Colonic mucosa (tissue), 4 donors: Measurements from ENCODE around the gene DTWD2. TPM values are rescaled to one million over a fixed set of nuclear protein-coding genes. Genes with fewer than 3 reads are reported as not detected.

ENCODE experiments used
- DNase-seq: peaks from one replicate; pipeline ENCODE4 v3.0.0-alpha.2; 2020
- H3K27ac ChIP-seq: fragments of 200-600 bp; one replicate; pipeline ENCODE4 v1.8.0; 2021
- H3K27me3 ChIP-seq: fragments of 200-600 bp; one replicate; pipeline ENCODE4 v1.8.0; 2021
- H3K36me3 ChIP-seq: fragments of 200-600 bp; one replicate; pipeline ENCODE4 v1.8.0; 2021
- H3K4me1 ChIP-seq: fragments of 200-600 bp; one replicate; pipeline ENCODE4 v1.8.0; 2021; ENCODE audit warnings: mild to moderate bottlenecking
- H3K4me3 ChIP-seq: fragments of 200-600 bp; one replicate; pipeline ENCODE4 v1.8.0; 2021
- H3K9ac ChIP-seq, 2 donors: one replicate each; pipeline ENCODE4 v1.7.0; 2013; ENCODE audit warnings: control low read depth in 2 of 2, low read depth in 2 of 2, low read length in 2 of 2
- H3K9me3 ChIP-seq: fragments of 200-600 bp; one replicate; pipeline ENCODE4 v1.8.0; 2021
- intact Hi-C: fragments of 100-400 bp; cut with DNase I; formaldehyde crosslinking; loops from one replicate; pipeline ENCODE4 v1.14.1; 2022
- microRNA-seq: library from miRNA; unstranded; fragments of <30 nt; microRNA quantifications from one replicate; pipeline ENCODE4, GENCODE V29; 2019
- total RNA-seq, 2 donors: library from RNA; stranded (reverse); fragmentation: NEBNext Ultra II Directional in 1 of 2; extraction: Animal tissue kit (Norgen Biotek cat#: 25700) in 1 of 2; gene quantifications; one replicate each; pipeline ENCODE4 v1.2.1, GENCODE V29; 2021
- TF ChIP-seq, protein P1 (sequence below): fragments of 200-600 bp; IDR thresholded peaks from one replicate; pipeline ENCODE4 v1.8.0; 2022; ENCODE audit warnings: antibody characterized with exemption, mild to moderate bottlenecking
- donor health status: healthy.
- donor health status: DM: no; HTN: no; CAD: no.
- donor health status: DM: no; HTN: no; CAD: no.

The DTWD2 gene
- total RNA-seq, 2 donors from 2014 or later, result 7.5 to 11.7 TPM

DNA sequence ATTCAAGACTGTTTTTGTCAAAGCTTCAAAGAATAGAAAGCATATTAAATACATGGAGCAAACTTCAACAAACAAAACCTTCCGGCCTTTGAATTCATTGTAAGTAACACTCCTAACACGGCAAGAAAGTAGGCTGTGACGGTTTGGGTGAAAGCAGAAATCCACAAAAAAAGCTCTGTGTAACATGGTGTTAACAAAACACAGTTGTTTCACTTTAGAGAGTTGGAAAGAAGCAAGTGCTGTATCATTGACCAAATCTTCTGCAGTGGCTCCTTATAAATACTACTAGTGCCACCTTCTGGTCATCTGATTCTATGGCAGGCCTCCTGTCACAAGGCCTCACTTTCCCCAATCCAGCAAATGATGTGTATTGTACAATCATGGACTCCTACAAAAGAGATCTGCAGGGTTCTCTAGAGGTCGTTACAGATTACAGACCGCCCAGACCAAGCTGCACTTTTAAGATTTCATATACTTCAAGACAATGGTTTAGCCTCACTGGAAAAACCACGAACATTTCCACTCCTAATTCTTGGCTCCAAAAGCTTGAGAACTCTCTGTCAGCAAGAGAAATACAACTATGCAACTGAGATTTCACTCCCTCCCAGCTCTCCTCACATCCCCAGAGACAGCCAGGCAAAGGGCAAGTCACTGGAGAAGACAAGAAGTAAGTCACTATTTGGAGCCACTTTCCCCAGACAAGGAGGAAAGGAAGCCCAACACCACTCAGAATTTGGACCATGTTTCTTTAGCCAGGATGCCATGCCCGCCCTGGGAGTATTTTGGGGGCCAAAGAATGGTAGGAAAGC, 196.2 kb downstream of the DTWD2 start:
- peak; percentile 24 for DNase-seq
- Histone ChIP-seq H3K27ac (no peak overlapping the region), H3K4me1 (no peaks in the 10 kb centered on the region), H3K27me3 (no peaks in the 10 kb centered on the region), H3K4me3 (no peak overlapping the region), H3K9me3 (no peaks in the 10 kb centered on the region), H3K36me3 (no peaks in the 10 kb centered on the region), H3K9ac (no peak overlapping the region)
- TF ChIP-seq, protein P1, sequence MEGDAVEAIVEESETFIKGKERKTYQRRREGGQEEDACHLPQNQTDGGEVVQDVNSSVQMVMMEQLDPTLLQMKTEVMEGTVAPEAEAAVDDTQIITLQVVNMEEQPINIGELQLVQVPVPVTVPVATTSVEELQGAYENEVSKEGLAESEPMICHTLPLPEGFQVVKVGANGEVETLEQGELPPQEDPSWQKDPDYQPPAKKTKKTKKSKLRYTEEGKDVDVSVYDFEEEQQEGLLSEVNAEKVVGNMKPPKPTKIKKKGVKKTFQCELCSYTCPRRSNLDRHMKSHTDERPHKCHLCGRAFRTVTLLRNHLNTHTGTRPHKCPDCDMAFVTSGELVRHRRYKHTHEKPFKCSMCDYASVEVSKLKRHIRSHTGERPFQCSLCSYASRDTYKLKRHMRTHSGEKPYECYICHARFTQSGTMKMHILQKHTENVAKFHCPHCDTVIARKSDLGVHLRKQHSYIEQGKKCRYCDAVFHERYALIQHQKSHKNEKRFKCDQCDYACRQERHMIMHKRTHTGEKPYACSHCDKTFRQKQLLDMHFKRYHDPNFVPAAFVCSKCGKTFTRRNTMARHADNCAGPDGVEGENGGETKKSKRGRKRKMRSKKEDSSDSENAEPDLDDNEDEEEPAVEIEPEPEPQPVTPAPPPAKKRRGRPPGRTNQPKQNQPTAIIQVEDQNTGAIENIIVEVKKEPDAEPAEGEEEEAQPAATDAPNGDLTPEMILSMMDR, result peak; percentile 78
- intact Hi-C loops, result no loop called here

DNA sequence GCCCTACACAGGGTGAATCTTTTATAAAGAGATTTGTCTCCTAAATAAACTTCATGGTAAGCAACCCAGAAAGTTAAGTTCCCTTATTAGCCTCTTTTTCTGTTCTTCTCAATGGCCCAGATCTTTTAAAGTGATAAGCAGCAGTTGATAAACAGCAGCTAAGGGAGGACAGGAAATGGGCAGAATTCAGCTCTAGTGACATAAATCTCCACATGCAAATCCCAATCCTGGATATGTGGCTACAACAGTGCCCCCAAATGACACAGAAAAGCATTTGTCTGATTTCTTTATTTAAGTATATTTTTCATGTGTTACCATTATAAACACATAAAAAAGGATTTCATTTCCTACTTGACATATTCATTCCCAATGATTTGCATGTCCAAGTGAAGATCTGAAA, 199.0 kb downstream of the DTWD2 start:
- no peak for DNase-seq
- Histone ChIP-seq H3K27me3 (no peaks in the 10 kb centered on the region), H3K36me3 (no peaks in the 10 kb centered on the region), H3K4me3 (no peak overlapping the region), H3K27ac (no peak overlapping the region), H3K4me1 (no peaks in the 10 kb centered on the region), H3K9ac (no peak overlapping the region), H3K9me3 (no peaks in the 10 kb centered on the region)
- TF ChIP-seq, protein P1, result no peak
- intact Hi-C loops, result no loop called here

DNA sequence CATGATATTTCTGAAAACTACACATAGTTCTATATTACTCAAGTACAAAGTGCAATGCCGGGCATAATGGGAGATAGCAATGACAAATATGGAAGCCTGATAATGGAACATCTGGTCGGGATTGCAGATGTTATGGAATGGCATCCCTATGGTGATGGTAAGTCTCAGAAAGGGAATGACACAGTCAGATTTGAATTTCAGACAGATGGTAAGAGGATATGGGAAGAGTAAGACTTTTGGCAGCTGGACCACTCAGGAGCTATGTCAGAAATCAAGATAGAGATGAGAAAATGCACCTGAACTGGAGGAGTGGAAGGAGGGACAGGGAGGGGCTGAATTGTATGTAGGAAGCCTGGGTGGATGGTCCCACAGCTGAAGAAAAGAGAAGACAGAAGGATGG, 200.0 kb downstream of the DTWD2 start:
- no peak for DNase-seq
- H3K4me1 ChIP-seq, result no peaks in the 10 kb centered on the region
- H3K4me3 ChIP-seq, result no peak overlapping the region
- intact Hi-C loops, result no loop called here
- no peaks in the 10 kb centered on the region for H3K27me3 ChIP-seq
- no peak overlapping the region for H3K9ac ChIP-seq
- H3K36me3 ChIP-seq, result no peaks in the 10 kb centered on the region
- TF ChIP-seq, protein P1, result no peak
- no peaks in the 10 kb centered on the region for H3K9me3 ChIP-seq
- no peak overlapping the region for H3K27ac ChIP-seq

Small RNAs within 50 kb of the gene (microRNA-seq; reads per million reads assigned to microRNA genes)
- gene MIR1244-2, result not detected

Other genes starting within 250 kb of the DTWD2 start
- gene DMXL1, start 82.5 kb upstream of the DTWD2 start, total RNA-seq, result 10 to 100 TPM; 28.7 to 38.3 TPM